Lower leg skin (tissue), 4 donors: ENCODE data around the gene AK5. TPM values are rescaled to one million over a fixed set of nuclear protein-coding genes. Genes with fewer than 3 reads are reported as not detected.
A peak's percentile ranks its signal among the peaks of the same experiment; 100 is the strongest.

Source experiments
- DNase-seq, 2 donors: peaks; one replicate each; pipeline ENCODE4 v3.0.0-alpha.2; 2019; ENCODE audit warnings: low spot score in 2 of 2
- H3K4me3 ChIP-seq: fragments of 200-600 bp; sonication (generic); 2 replicates; pipeline ENCODE4 v1.5.1; 2017; ENCODE audit warnings: mild to moderate bottlenecking, low read depth; ENCODE audit not compliant: poor library complexity, severe bottlenecking
- POLR2A ChIP-seq, 2 donors: fragments of 450-650 bp; IDR thresholded peaks; one replicate each; pipeline ENCODE4 v1.6.1; 2016 to 2017; ENCODE audit warnings: antibody characterized with exemption in 2 of 2, mild to moderate bottlenecking in 1 of 2, moderate library complexity in 1 of 2
- WGBS, 2 donors: methylation state at CpG; one replicate each; pipeline ENCODE4 v1.1.5; 2018; 5-methylcytosine and 5-hydroxymethylcytosine counted together
- intact Hi-C: fragments of 100-400 bp; cut with DNase I; formaldehyde crosslinking; loops from one replicate; pipeline ENCODE4 v1.15.0; 2023; ENCODE audit warnings: low total_unique reads
- total RNA-seq, 4 donors: library from RNA; depleted of rRNA; stranded (reverse); fragments of >200 nt; gene quantifications; one replicate each; pipeline ENCODE4 v1.1.0, GENCODE V29; 2016
- TF ChIP-seq, protein P1 (sequence below), 3 donors: fragments of 450-650 bp; IDR thresholded peaks; one replicate each; pipeline ENCODE4 v1.5.1; 2016; ENCODE audit warnings: antibody characterized with exemption in 3 of 3, mild to moderate bottlenecking in 3 of 3, moderate library complexity in 2 of 3

AK5 gene
- total RNA-seq, 4 donors from 2014 or later: 0.08 to 2.6 (median 1.7) TPM

GRCh38 chr1:77533660-77534305 is 252.0 kb downstream of the AK5 start:
- intact Hi-C loops: loop anchor here (10.0 kb wide), 1 partner anchor 389 kb away; no protein-coding TSS in a partner anchor
- TF ChIP-seq, protein P1, sequence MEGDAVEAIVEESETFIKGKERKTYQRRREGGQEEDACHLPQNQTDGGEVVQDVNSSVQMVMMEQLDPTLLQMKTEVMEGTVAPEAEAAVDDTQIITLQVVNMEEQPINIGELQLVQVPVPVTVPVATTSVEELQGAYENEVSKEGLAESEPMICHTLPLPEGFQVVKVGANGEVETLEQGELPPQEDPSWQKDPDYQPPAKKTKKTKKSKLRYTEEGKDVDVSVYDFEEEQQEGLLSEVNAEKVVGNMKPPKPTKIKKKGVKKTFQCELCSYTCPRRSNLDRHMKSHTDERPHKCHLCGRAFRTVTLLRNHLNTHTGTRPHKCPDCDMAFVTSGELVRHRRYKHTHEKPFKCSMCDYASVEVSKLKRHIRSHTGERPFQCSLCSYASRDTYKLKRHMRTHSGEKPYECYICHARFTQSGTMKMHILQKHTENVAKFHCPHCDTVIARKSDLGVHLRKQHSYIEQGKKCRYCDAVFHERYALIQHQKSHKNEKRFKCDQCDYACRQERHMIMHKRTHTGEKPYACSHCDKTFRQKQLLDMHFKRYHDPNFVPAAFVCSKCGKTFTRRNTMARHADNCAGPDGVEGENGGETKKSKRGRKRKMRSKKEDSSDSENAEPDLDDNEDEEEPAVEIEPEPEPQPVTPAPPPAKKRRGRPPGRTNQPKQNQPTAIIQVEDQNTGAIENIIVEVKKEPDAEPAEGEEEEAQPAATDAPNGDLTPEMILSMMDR (IDR thresholded peaks at IDR 0.05): no peak
- no peak for TF ChIP-seq POLR2A (IDR thresholded peaks at IDR 0.05)
- no peak overlapping the region for H3K4me3 ChIP-seq
- WGBS, 2 donors: 40 to 42% methylated on average over 11 of the region's 11 CpGs
- peak in 1 of 2 donors; percentile 25 for DNase-seq

DNA sequence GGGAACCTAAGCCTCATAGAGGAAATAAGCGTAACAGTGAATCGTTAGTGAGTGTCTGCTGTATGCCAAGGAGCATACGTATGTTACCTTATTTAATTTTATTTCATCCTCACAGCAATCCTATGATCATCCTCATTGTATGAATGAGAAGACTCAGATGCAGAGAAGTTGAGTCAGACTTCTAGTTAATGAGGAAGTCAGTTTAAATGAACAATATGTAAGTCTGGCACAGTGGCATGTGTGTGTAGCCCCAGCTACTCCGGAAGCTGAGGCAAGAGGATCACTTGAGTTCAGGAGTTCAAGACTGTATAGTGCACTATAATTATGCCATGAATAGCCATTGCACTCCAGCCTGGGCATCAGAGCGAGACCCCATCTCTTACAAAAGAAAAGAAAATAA is 252.6 kb downstream of the AK5 start:
- TF ChIP-seq, protein P1 (IDR thresholded peaks at IDR 0.05): no peak
- 77 to 78% methylated on average over 5 of the region's 5 CpGs for WGBS, 2 donors
- no peak overlapping the region for H3K4me3 ChIP-seq
- intact Hi-C loops: loop anchor here (10.0 kb wide), 1 partner anchor 390 kb away; no protein-coding TSS in a partner anchor
- DNase-seq: no peak

DNA sequence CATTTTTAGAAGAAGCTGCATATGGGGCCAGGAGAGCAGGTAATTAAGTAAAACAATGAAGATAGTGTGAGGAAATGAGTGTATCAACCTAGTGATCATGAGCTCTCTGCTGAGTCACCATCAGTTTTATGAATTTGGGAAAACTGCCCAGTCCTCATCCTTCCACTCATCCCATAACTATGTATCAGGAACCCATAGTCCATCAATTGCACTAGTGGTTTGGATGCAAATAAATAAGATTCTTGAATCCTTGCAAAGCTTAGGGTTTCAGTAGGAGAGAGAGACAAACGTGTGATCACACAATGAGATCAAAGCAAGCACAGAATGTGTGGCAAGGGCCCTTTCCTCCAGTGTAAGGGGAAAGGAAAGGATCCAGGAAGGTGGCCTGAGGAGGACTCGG is 255.0 kb downstream of the AK5 start:
- H3K4me3 ChIP-seq: no peak overlapping the region
- no peak for DNase-seq
- WGBS, 2 donors: 60 to 64% methylated on average over 2 of the region's 2 CpGs
- no peak for TF ChIP-seq POLR2A (IDR thresholded peaks at IDR 0.05)
- TF ChIP-seq, protein P1 (IDR thresholded peaks at IDR 0.05): no peak
- intact Hi-C loops: loop anchor here (10.0 kb wide), 1 partner anchor 392 kb away; no protein-coding TSS in a partner anchor

- WGBS, 2 donors: 67 to 72% methylated on average over 7 of the region's 7 CpGs
- H3K4me3 ChIP-seq: no peak overlapping the region
- DNase-seq: no peak
- TF ChIP-seq, protein P1 (IDR thresholded peaks at IDR 0.05): no peak
- TF ChIP-seq POLR2A (IDR thresholded peaks at IDR 0.05): no peak
- intact Hi-C loops: loop anchor here (10.0 kb wide), 1 partner anchor 394 kb away; no protein-coding TSS in a partner anchor
These were observed 257.2 kb downstream of the AK5 start for GRCh38 chr1:77538956-77539518.

DNA sequence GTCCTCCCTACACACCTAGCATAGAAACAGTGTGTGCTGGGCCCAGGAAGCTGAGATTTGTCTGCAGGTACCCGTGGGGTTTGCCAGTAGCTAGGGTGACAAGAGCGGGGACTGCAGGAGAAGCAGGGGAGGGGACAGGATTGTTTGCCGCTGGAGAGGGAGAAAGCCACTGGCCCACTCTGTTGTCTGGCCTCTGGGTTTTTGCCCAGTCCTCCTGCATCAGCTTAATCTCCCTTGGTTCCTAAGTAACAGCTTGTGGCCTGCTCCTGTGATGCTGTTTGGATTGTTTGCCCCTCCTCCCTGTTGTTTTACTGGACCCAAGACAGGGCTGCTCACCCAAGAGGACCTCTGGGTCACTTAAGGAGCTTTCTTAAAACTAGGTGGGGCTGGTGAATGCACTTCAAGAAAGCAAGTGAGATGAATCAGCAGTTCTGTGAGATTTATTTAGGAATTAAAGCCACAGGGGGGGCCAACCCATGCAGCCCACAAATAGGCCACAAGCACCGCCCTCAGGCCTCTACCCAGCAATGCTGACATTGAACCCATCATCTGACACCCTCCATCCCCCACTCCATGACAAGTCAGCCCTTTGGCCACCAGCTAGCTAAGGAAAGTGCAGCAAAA is 257.8 kb downstream of the AK5 start:
- intact Hi-C loops: loop anchor here (10.0 kb wide), 1 partner anchor 395 kb away; no protein-coding TSS in a partner anchor

More for the DNA sequence above, 257.8 kb downstream of the AK5 start:
- no peak for DNase-seq
- no peak for TF ChIP-seq POLR2A (IDR thresholded peaks at IDR 0.05)
- TF ChIP-seq, protein P1 (IDR thresholded peaks at IDR 0.05): no peak
- 66 to 80% methylated on average over 4 of the region's 4 CpGs for WGBS, 2 donors
- H3K4me3 ChIP-seq: no peak overlapping the region
